GM12801 (cell line): Measurements from ENCODE around the gene ABCD4.

Experiments
- TF ChIP-seq, protein P1 (sequence below): IDR thresholded peaks from one replicate; pipeline ENCODE4 v1.5.1; 2011; ENCODE audit warnings: control low read depth; ENCODE audit not compliant: insufficient read length; ENCODE audit errors: extremely low read depth

ABCD4 gene

GRCh38 chr14:74242021-74242779 is 60.5 kb downstream of the ABCD4 start:
- TF ChIP-seq, protein P1, sequence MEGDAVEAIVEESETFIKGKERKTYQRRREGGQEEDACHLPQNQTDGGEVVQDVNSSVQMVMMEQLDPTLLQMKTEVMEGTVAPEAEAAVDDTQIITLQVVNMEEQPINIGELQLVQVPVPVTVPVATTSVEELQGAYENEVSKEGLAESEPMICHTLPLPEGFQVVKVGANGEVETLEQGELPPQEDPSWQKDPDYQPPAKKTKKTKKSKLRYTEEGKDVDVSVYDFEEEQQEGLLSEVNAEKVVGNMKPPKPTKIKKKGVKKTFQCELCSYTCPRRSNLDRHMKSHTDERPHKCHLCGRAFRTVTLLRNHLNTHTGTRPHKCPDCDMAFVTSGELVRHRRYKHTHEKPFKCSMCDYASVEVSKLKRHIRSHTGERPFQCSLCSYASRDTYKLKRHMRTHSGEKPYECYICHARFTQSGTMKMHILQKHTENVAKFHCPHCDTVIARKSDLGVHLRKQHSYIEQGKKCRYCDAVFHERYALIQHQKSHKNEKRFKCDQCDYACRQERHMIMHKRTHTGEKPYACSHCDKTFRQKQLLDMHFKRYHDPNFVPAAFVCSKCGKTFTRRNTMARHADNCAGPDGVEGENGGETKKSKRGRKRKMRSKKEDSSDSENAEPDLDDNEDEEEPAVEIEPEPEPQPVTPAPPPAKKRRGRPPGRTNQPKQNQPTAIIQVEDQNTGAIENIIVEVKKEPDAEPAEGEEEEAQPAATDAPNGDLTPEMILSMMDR: no peak

- TF ChIP-seq, protein P1: no peak
Observed at GRCh38 chr14:74241652-74242017, 61.1 kb downstream of the ABCD4 start.

DNA sequence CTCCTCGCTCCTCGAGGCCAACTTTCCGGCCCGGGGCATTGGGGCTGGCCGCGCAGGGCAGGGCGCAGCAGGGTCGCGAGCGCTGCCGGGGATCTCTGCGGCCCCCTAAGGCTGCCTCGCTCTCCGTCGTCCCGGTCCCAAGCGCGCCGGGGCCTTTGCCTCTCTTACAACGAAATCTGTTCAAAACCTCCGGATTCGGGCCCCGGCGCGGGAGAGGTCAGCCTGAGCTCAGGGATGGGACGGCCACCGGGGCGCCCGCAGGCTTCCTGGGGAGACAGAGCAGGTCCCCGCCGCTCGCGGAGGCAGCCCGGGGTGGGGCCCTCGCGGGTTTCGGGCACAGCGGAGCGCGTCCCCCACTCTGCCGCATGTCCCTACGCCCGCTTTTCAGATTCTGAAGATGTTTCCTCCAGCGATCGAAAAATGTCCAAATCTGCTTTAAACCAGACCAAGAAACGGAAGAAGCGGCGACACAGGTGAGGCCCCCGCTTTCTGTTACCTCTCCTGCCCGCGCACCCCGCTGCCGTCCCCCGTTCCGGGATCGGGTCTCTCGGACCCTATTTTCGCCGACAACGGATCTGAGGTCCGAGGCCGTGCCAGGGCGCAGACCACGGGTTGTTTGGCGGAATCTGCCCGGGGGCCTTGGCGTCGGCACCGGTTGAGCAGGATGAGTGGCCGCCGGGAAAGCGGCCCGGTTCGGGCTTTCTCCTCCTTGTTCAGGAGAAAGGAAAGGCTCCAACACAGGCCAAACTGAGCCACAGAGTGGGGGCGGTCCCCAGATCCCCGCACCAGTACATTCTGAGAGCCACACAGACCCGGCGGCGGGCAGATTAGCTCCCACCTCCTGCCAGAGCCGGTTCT is 61.7 kb downstream of the ABCD4 start:
- TF ChIP-seq, protein P1: no peak

GRCh38 chr14:74239848-74240793 is 62.6 kb downstream of the ABCD4 start:
- TF ChIP-seq, protein P1: no peak

DNA sequence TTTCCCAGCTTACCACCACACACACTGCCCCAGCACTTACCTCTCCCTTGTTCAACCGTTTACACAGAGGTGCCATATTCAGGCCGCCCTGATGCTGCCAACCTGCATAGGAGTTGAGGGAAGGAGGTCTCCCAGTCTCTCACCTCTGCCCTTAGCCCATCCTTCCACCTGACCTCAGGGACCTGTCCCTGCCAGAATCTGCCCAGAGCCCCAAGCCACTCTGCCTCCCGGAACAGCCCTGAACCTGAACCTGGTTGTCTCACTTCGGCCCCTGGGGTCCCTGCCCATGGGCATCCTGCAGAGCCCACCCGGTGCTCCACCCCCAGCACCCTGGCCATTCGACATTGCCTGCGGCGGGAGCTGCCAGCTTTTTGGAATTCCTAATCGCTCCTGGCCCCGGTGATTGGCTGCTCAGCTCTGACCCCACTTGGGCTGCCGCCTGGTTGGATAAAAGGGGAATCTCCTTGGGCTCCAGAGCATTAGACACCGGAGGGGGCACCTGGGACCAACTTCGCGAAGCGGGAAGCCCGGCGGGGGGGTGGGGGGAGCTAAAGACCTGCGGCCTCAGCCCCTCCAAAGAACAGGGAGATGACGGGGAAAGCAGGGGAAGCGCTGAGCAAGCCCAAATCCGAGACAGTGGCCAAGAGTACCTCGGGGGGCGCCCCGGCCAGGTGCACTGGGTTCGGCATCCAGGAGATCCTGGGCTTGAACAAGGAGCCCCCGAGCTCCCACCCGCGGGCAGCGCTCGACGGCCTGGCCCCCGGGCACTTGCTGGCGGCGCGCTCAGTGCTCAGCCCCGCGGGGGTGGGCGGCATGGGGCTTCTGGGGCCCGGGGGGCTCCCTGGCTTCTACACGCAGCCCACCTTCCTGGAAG is 63.5 kb downstream of the ABCD4 start, which contains the start of gene VSX2:
Gene VSX2 (plus strand): TSS at position 476 of the 874 bp plus-strand sequence. CDS start 113 bp downstream, at position 589.
- TF ChIP-seq, protein P1: no peak

DNA sequence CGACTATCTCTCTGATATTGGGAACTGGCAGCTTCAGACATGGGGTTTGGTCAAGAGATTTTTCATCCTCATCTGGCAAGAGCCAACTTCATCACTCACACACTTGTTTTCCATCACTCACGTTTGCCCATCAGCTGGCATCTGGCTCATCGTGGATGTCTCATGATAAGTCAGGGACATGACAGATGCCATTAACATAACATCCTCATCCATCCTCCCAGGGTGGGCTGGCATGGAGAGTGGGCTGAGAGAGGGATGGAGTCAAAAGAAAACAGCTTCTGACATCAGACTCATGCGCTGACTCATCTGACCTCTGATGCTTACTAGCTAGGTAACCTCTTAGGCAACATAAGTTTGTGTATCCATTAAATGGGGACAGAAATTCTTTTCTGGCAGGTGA is 65.3 kb downstream of the ABCD4 start:
- TF ChIP-seq, protein P1: no peak
